ENCODE measurements around the gene RANBP9.

The RANBP9 gene

DNA sequence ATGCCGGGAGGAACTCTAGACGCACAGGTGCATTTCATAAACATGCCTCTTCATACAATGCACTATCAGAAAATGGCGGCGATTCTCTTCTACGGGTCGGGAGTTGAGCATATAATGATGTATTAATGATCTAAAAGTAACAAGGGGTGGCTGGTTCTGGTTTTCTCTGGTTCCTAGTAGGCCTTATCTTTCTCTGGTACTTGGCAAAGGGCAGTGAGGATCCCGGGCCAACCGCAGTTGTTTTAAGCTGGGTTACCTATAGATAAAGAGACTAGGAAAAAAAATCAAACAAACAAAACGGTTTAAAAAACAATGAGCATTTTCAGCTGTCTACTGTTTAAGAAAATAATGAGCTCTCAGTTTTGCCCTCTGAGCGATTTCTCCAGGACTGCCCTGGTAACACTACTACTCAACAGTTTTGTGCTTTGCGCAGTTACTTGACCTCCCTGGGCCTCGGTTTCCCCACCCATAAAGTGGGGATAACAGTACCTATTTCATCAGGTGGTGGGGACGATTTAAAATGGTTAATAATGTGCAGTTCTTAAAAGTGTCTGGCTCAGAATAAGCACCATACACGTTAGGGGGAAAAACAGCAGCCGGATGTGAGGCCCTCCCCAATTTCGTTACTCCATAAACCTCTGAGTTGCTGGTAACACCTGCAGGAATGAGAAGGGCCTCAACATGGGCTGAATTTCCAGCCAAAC is 138.5 kb downstream of the RANBP9 start:
- in situ Hi-C loops (cut with HindIII; ENCODE audit: low sequenced_read_pairs): no loop called here

- in situ Hi-C loops (cut with HindIII; ENCODE audit: low sequenced_read_pairs): no loop called here
Measured at GRCh38 chr6:13572240-13572639, 139.4 kb downstream of the RANBP9 start.
